ENCODE results near the gene UMAD1. TPM values are rescaled to one million over a fixed set of nuclear protein-coding genes. Genes with fewer than 3 reads are reported as not detected.
"Not testable (repeated sequence)": the region's sequence is repeated elsewhere in the genome, so short reads cannot be mapped to it uniquely, and the experiment has no call there.

The UMAD1 gene
- total RNA-seq, 2 experiments from 2014 or later = 11.0 to 15.3 TPM

GRCh38 chr7:7652798-7653540 is 12.4 kb downstream of the UMAD1 start:
- ATAC-seq (ENCODE audit: poor library complexity) (no peak), DNase-seq (no peak)
- Mint-ChIP-seq H3K27ac (no peak overlapping the region), H3K36me3 (ENCODE audit: low read depth) (peaks cover 27% of the 10 kb centered on the region), H3K27me3 (no peaks in the 10 kb centered on the region), H3K4me1 (ENCODE audit: low read depth) (peaks cover 74% of the 10 kb centered on the region), H3K9me3 (no peaks in the 10 kb centered on the region), H3K4me3 (no peak overlapping the region)
- ChIA-PET POLR2A (interaction anchor here (1.0 to 1.4 kb wide), 2 partner anchors 12 to 13 kb away, joined by 3 to 4 read pairs; partner anchors contain the start of gene UMAD1), CTCF (interaction anchor here (0.6 kb wide), 1 partner anchor 1321 kb away, joined by 3 read pairs; no protein-coding TSS in a partner anchor)
- intact Hi-C loops (cut with DNase I, micrococcal nuclease) = no loop called here
- Histone ChIP-seq H3K4me1 (ENCODE audit: insufficient read depth, low read length) (no peaks in the 10 kb centered on the region), H3K27ac (ENCODE audit: low read depth in 1 of 2, low read length in 2 of 2) (no peak overlapping the region), H3K9me3 (ENCODE audit: control insufficient read depth in 1 of 2, insufficient read depth in 1 of 2, low read length in 2 of 2) (no peaks in the 10 kb centered on the region), H3K36me3 (ENCODE audit: insufficient read depth, low read length) (no peaks in the 10 kb centered on the region), H3K27me3 (ENCODE audit: control insufficient read depth in 1 of 2, insufficient read depth in 2 of 2, low read length in 2 of 2) (no peaks in the 10 kb centered on the region), H3K4me3 (ENCODE audit: low read length) (no peak overlapping the region)
- no peak for TF ChIP-seq CTCF (IDR thresholded peaks at IDR 0.05)

GRCh38 chr7:7653593-7654187 is 13.1 kb downstream of the UMAD1 start:
- no peaks in the 10 kb centered on the region for H3K36me3 ChIP-seq (ENCODE audit: insufficient read depth, low read length)
- intact Hi-C loops (cut with DNase I, micrococcal nuclease) = no loop called here
- no peak overlapping the region for H3K27ac ChIP-seq (ENCODE audit: low read depth in 1 of 2, low read length in 2 of 2)
- no peaks in the 10 kb centered on the region for H3K4me1 ChIP-seq (ENCODE audit: insufficient read depth, low read length)
- Mint-ChIP-seq H3K4me1 (ENCODE audit: low read depth) (peaks cover 76% of the 10 kb centered on the region), H3K9me3 (no peaks in the 10 kb centered on the region), H3K36me3 (ENCODE audit: low read depth) (peaks cover 34% of the 10 kb centered on the region), H3K27me3 (no peaks in the 10 kb centered on the region), H3K27ac (no peak overlapping the region), H3K4me3 (no peak overlapping the region)
- H3K4me3 ChIP-seq (ENCODE audit: low read length) = no peak overlapping the region
- DNase-seq (peak in 4 of 14 experiments; percentile 23 to 40 (median 28)), ATAC-seq (ENCODE audit: poor library complexity) (no peak)
- TF ChIP-seq CTCF (IDR thresholded peaks at IDR 0.05) = peak; percentile 49
- CTCF ChIA-PET = interaction anchor here (1.1 kb wide), 1 partner anchor 45 kb away, joined by 4 read pairs; no protein-coding TSS in a partner anchor
- no peaks in the 10 kb centered on the region for H3K27me3 ChIP-seq (ENCODE audit: control insufficient read depth in 1 of 2, insufficient read depth in 2 of 2, low read length in 2 of 2)
- H3K9me3 ChIP-seq (ENCODE audit: control insufficient read depth in 1 of 2, insufficient read depth in 1 of 2, low read length in 2 of 2) = no peaks in the 10 kb centered on the region
- POLR2A ChIA-PET = no interaction called here

GRCh38 chr7:7654964-7655715 is 14.6 kb downstream of the UMAD1 start:
- POLR2A ChIA-PET = no interaction called here

GRCh38 chr7:7656459-7656858 is 15.9 kb downstream of the UMAD1 start:
- H3K9me3 Mint-ChIP-seq; POLR2A ChIA-PET; intact Hi-C loops (cut with DNase I, micrococcal nuclease); CTCF ChIA-PET; H3K36me3 ChIP-seq (ENCODE audit: insufficient read depth, low read length); H3K4me1 ChIP-seq (ENCODE audit: insufficient read depth, low read length); ATAC-seq (ENCODE audit: poor library complexity); H3K27me3 ChIP-seq (ENCODE audit: control insufficient read depth in 1 of 2, insufficient read depth in 2 of 2, low read length in 2 of 2); H3K27me3 Mint-ChIP-seq; H3K4me3 ChIP-seq (ENCODE audit: low read length); H3K4me3 Mint-ChIP-seq; H3K27ac Mint-ChIP-seq; H3K27ac ChIP-seq (ENCODE audit: low read depth in 1 of 2, low read length in 2 of 2); H3K9me3 ChIP-seq (ENCODE audit: control insufficient read depth in 1 of 2, insufficient read depth in 1 of 2, low read length in 2 of 2); DNase-seq: not testable (repeated sequence)
- Mint-ChIP-seq H3K36me3 (ENCODE audit: low read depth) (peaks cover 56% of the 10 kb centered on the region), H3K4me1 (ENCODE audit: low read depth) (peaks cover 78% of the 10 kb centered on the region)

More at GRCh38 chr7:7654964-7655715, 14.6 kb downstream of the UMAD1 start:
- no peak overlapping the region for H3K27ac ChIP-seq (ENCODE audit: low read depth in 1 of 2, low read length in 2 of 2)
- no peak for TF ChIP-seq CTCF (IDR thresholded peaks at IDR 0.05)
- no peaks in the 10 kb centered on the region for H3K4me1 ChIP-seq (ENCODE audit: insufficient read depth, low read length)
- no peaks in the 10 kb centered on the region for H3K36me3 ChIP-seq (ENCODE audit: insufficient read depth, low read length)
- no peak overlapping the region for H3K4me3 Mint-ChIP-seq
- peaks cover 76% of the 10 kb centered on the region for H3K4me1 Mint-ChIP-seq (ENCODE audit: low read depth)
- intact Hi-C loops (cut with DNase I, micrococcal nuclease) = no loop called here
- H3K9me3 ChIP-seq (ENCODE audit: control insufficient read depth in 1 of 2, insufficient read depth in 1 of 2, low read length in 2 of 2) = no peaks in the 10 kb centered on the region
- peaks cover 8% of the 10 kb centered on the region for H3K9me3 Mint-ChIP-seq
- H3K27me3 Mint-ChIP-seq = no peaks in the 10 kb centered on the region
- DNase-seq = no peak
- peaks cover 49% of the 10 kb centered on the region for H3K36me3 Mint-ChIP-seq (ENCODE audit: low read depth)
- no peaks in the 10 kb centered on the region for H3K27me3 ChIP-seq (ENCODE audit: control insufficient read depth in 1 of 2, insufficient read depth in 2 of 2, low read length in 2 of 2)
- ATAC-seq (ENCODE audit: poor library complexity) = no peak
- CTCF ChIA-PET = no interaction called here
- no peak overlapping the region for H3K4me3 ChIP-seq (ENCODE audit: low read length)
- no peak overlapping the region for H3K27ac Mint-ChIP-seq

Measured in CD4-positive, alpha-beta T cell (primary cell).